Dendritic cell treated with granulocyte-macrophage colony-stimulating factor and Interleukin-4, amounts not matched to agents 40 ng/mL and 50 ng/mL, for 4 days (primary cell): ENCODE data around the gene NRDE2.
"Not testable (repeated sequence)": the region's sequence is repeated elsewhere in the genome, so short reads cannot be mapped to it uniquely, and the experiment has no call there.

Experiments
- H3K27ac Mint-ChIP-seq: one replicate; pipeline ENCODE4 v1.8.0; 2022; ENCODE audit warnings: mild to moderate bottlenecking, mixed read lengths
- H3K27me3 Mint-ChIP-seq: one replicate; pipeline ENCODE4 v1.8.0; 2022; ENCODE audit warnings: mild to moderate bottlenecking, mixed read lengths
- H3K36me3 Mint-ChIP-seq: one replicate; pipeline ENCODE4 v1.8.0; 2022; ENCODE audit warnings: low read depth, mixed read lengths
- H3K4me1 Mint-ChIP-seq: one replicate; pipeline ENCODE4 v1.8.0; 2022; ENCODE audit warnings: low read depth, mixed read lengths
- H3K4me3 Mint-ChIP-seq: one replicate; pipeline ENCODE4 v1.8.0; 2022; ENCODE audit warnings: mild to moderate bottlenecking, moderate library complexity, mixed read lengths
- H3K9me3 Mint-ChIP-seq: one replicate; pipeline ENCODE4 v1.8.0; 2022; ENCODE audit warnings: mixed read lengths
- intact Hi-C: fragments of 100-400 bp; cut with micrococcal nuclease; formaldehyde crosslinking; loops from one replicate; pipeline ENCODE4 v1.15.0; 2022

The NRDE2 gene

DNA sequence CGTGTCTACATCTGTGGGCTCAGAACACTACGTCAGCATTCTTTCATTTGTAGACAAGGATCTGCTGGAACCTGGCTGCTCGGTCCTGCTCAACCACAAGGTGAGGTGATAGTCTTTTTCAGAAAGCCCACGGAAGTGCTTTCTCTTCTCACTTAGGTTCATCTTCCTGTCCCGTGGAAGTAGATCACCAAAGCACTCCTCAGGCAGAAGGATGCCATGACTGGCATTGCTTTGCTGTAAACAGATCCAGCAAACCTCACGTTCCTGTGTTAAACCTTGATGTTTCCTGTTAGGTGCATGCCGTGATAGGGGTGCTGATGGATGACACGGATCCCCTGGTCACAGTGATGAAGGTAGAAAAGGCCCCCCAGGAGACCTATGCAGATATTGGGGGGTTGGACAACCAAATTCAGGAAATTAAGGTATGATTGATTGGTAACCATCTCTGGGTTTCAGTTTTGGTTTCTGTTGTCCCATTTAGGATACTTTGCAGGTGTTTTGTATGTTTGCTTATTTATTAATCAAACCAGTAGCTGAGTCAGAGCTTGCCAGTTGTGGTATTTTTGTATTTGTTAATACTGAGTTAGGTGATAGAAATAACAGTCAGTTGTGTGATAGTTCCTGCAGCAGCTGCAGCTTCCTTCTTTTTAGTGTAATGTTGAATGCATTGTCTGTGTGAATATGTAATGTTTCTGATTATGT lies 67.8 kb downstream of the NRDE2 start:
- Mint-ChIP-seq H3K4me3 (no peak overlapping the region), H3K27me3 (no peaks in the 10 kb centered on the region), H3K9me3 (no peaks in the 10 kb centered on the region), H3K36me3 (peaks cover 92% of the 10 kb centered on the region), H3K4me1 (peaks cover under 1% of the 10 kb centered on the region), H3K27ac (no peak overlapping the region)
- intact Hi-C loops = no loop called here

DNA sequence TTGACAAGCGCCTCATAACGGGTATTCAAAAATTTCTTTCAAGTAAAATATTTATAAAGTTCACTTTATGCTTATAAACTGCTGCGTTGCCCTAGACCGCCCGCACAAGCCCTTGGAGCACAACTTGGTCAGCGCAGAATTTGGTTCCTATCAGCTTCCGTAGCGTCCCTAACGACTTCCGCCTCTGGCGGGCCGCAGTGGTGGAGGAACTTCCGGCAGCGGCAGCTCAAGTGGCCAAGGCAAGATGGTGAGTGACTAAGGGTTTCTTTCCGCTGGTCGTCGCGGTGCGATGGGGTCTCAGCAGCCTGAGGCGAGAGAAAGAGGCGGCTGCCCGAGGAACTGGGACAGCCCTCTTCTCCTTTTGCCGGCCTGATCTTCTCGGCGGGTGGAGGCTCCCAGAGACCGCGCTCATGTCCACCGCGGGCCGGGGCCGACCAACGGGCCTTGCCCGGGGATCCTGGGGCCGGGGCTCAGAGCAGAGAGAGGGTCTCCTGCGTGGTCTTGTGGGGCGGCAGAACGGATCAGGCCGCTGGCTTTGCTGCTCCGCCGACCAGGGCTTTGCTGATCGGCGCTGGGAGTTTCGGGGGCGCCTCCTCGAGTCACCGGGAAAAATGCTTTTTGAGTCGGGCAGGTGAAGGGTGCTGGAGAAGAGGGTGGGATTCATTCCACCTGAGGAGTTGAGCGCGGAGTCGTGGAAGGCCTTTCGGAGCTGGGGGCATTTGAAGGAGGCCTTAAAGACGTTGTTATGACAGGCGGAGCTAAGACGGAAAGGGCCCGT lies 75.2 kb downstream of the NRDE2 start, which contains the start of gene PSMC1:
PSMC1 (plus strand) TSS at position 200 of the 778 bp plus-strand sequence; CDS start at position 245, 45 bp downstream.
- Mint-ChIP-seq H3K27me3 (peaks cover 21% of the 10 kb centered on the region), H3K36me3 (peaks cover 39% of the 10 kb centered on the region), H3K27ac (peak within 1 kb of the TSS; percentile 99), H3K4me1 (peaks cover 24% of the 10 kb centered on the region), H3K4me3 (peak within 1 kb of the TSS; percentile 99), H3K9me3 (no peaks in the 10 kb centered on the region)
- intact Hi-C loops = no loop called here

DNA sequence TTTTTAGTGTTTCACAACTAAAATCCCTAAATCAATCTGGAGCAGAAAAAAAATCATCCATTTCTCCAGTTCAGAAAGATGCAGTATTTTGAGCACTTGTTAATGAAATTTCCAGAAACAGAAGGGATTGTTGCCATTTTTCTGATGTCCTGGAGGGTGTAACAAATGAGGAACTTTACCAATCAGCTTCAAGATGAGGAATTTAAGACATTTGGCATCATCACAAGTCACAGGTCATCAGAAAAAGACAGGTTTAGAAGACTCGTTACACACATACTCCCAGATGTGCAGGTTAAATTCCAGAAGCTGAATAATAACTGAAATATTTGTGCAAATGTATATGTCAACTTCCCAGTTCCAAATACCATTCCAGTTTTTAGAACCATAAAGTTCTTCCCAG lies 75.9 kb downstream of the NRDE2 start:
- Mint-ChIP-seq H3K4me1 (peaks cover 24% of the 10 kb centered on the region), H3K9me3 (no peaks in the 10 kb centered on the region), H3K4me3 (no peak overlapping the region), H3K36me3 (peaks cover 32% of the 10 kb centered on the region), H3K27me3 (peaks cover 24% of the 10 kb centered on the region), H3K27ac (peak overlapping the region; percentile 99)
- intact Hi-C loops = no loop called here

DNA sequence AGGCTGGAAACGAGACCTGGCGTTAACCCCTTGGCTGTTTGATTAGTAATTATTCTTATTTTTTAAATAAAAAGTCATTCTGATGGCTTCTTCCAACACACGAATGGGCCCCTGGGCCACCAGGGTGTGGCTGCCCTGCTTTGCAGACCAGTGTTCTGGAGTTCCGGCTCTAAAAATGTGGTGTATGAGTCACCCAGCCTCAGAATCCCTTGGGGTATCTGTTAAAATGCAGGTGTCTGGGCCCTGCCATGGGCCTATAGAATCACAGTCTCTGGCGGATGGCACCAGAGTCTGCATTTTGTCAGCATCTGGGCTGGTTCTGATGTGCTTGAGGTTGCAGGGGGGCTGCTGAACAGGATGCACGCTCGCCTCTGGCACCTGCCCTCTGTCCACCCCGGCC lies 77.9 kb downstream of the NRDE2 start:
- Mint-ChIP-seq H3K27ac (no peak overlapping the region), H3K4me3 (no peak overlapping the region), H3K9me3 (no peaks in the 10 kb centered on the region), H3K27me3 (peaks cover 31% of the 10 kb centered on the region), H3K4me1 (peaks cover 22% of the 10 kb centered on the region), H3K36me3 (peaks cover 19% of the 10 kb centered on the region)
- intact Hi-C loops = no loop called here

DNA sequence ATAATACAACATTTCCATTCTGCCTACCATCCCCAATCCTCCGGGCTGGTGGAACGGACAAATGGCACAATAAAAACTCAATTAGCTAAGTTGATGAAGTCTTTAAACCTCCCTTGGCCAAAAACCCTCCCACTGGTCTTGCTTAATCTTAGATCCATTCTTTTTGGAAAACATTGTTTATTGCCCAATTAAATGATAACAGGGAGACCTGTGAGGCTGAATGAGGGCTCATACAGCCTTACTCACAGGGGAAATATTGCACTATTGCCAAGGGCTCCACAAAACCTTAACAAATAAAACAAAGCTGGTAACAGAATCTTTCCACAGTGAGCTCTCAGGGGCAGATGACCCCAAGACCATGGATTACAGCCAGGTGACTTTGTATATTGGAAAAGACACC lies 83.1 kb downstream of the NRDE2 start:
- intact Hi-C loops = no loop called here
- Mint-ChIP-seq H3K4me3 (no peak overlapping the region), H3K36me3 (no peaks in the 10 kb centered on the region), H3K27ac (no peak overlapping the region), H3K4me1 (no peaks in the 10 kb centered on the region), H3K9me3 (peaks cover 7% of the 10 kb centered on the region), H3K27me3 (peaks cover 26% of the 10 kb centered on the region)

DNA sequence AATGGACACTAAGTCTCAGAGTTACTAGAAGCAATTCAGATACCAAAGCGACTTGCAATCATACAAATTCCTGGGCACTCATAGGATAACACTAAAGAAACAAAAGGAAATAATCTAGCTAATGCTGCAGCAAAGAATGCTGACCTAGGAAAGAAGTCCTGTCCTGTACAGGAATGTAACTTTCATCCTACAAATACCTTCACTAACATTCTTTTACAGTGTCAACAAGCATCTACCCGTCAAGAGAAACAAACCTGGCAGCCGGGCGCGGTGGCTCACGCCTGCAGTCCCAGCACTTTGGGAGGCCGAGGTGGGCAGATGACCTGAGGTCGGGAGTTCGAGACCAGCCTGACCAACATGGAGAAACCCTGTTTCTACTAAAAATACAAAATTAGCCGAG lies 84.3 kb downstream of the NRDE2 start:
- H3K4me3 Mint-ChIP-seq, H3K36me3 Mint-ChIP-seq, H3K9me3 Mint-ChIP-seq, H3K27ac Mint-ChIP-seq, H3K4me1 Mint-ChIP-seq, intact Hi-C loops: not testable (repeated sequence)
- H3K27me3 Mint-ChIP-seq = peaks cover 30% of the 10 kb centered on the region

DNA sequence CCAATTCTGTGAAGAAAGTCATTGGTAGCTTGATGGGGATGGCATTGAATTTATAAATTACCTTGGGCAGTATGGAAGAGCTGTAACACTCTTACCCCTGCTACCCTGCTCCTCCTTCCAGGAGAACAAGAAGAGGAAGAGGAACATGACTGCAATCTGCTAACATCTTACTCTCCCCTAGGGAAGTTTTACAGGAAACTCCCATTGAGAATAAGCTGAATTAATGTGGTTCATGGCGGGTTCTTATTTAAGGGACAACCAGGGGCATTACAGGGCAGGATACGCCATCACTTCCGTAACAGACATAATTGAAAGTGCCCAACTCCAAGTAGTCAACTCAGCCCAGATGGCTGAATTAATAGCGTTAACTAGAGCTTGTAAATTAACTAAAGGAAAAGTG lies 84.8 kb downstream of the NRDE2 start:
- Mint-ChIP-seq H3K4me3 (no peak overlapping the region), H3K36me3 (no peaks in the 10 kb centered on the region), H3K27me3 (peaks cover 27% of the 10 kb centered on the region), H3K27ac (no peak overlapping the region), H3K4me1 (no peaks in the 10 kb centered on the region), H3K9me3 (peaks cover 7% of the 10 kb centered on the region)
- intact Hi-C loops = no loop called here

DNA sequence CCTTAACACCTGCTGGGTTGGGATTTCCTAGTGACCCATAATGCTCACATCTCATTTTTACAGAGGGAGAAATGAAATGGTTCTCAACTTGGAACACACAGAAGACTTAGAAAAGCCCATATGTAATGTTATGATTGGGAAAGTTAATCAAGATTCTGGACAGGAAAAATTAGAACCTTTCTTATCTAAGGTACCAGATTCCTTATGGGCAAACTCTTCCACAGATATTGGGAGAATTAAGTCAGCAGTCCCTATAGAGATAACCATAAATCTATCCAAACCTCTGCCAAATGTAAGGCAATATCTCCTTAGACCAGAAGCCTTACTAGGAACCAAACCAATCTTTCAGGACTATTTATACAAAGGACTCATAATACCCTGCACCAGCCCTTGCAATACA lies 89.3 kb downstream of the NRDE2 start:
- Mint-ChIP-seq H3K27ac (no peak overlapping the region), H3K36me3 (peaks cover 6% of the 10 kb centered on the region), H3K4me1 (no peaks in the 10 kb centered on the region), H3K27me3 (peaks cover 10% of the 10 kb centered on the region), H3K9me3 (peaks cover 38% of the 10 kb centered on the region), H3K4me3 (no peak overlapping the region)
- intact Hi-C loops = no loop called here

DNA sequence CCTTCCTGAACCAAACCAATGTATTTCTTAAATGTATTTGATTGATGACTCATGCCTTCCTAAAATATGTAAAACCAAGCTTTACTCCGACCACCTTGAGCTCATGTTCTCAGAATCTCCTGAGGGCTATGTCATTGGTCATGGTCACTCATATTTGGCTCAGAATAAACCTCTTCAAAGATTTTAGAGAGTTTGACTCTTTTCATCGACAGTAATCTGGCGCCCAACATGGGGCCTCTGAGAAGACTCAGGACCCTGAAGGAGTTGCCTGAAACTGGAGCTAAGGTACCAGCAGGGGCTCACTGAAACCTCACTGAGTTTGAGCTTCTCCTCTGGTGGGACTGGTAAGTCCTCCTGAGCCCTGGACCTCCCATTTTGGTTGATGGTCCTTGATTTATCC lies 92.6 kb downstream of the NRDE2 start:
- no peak overlapping the region for H3K4me3 Mint-ChIP-seq
- intact Hi-C loops = loop anchor here (5.0 kb wide), 1 partner anchor 177 kb away; the partner anchor contains the start of gene KCNK13

DNA sequence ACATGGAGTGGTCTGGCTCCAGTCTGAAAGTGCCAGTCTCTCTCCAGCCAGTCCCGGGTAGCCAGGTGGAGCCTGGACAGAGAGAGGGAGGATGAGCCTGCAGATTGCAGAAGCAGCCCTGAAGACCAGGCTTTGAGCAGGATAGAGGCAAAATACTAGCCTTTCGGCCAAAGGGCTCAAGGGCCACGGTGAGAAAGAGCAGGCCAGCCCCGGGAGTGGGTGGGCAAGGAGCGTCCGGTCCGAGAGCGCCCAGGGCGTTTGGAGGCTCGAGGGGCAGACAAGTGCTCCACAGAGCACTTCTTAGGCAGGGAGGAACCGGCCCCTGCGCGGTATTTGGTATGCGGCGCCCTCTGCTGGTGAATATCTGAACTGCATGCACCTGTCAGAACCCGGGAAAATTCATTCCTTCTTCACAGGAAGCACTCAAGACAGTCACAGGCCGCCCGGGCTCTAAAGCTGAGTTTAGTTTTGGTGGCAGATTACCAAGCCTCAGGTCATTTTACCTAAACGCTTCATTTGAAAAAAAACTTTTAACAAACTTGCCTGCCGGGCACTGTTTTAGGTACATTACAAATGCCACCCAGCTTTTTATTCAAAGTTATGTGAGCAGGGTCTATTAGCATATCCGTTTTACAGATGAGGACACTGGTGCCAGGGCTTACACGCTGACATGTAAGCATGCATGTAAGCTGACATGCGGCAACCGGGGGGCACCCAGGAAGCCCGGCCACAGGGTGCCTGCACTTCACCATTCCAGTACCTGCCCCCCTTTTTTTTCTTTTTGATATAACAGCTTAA lies 96.4 kb downstream of the NRDE2 start:
- H3K27me3 Mint-ChIP-seq = peaks cover 20% of the 10 kb centered on the region
- intact Hi-C loops = loop anchor here (1.0 to 5.0 kb wide), 3 partner anchors 173 to 296 kb away; partner anchors contain the start of gene KCNK13
- peaks cover 6% of the 10 kb centered on the region for H3K4me1 Mint-ChIP-seq
- peaks cover 6% of the 10 kb centered on the region for H3K36me3 Mint-ChIP-seq
- no peak overlapping the region for H3K27ac Mint-ChIP-seq
- no peak overlapping the region for H3K4me3 Mint-ChIP-seq
- peaks cover 36% of the 10 kb centered on the region for H3K9me3 Mint-ChIP-seq

More for the DNA sequence above, 92.6 kb downstream of the NRDE2 start:
- H3K27ac Mint-ChIP-seq = no peak overlapping the region
- H3K36me3 Mint-ChIP-seq = peaks cover 6% of the 10 kb centered on the region
- H3K27me3 Mint-ChIP-seq = peaks cover 24% of the 10 kb centered on the region
- H3K4me1 Mint-ChIP-seq = peaks cover 6% of the 10 kb centered on the region
- H3K9me3 Mint-ChIP-seq = peaks cover 44% of the 10 kb centered on the region

DNA sequence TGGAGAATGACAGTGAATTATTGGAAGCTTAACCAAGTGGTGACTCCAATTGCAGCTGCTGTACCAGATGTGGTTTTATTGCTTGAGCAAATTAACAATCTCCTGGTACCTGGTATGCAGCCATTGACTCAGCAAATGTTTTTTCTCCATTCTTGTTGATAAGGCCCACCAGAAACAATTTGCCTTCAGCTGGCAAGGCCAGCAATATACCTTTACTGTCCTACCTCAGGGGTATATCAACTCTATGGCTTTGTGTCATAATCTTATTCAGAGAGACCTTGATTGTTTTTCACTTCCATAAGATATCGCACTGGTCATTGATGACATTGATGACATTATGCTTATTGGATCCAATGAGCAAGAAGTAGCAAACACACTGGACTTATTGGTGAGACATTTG lies 101.8 kb downstream of the NRDE2 start:
- H3K9me3 Mint-ChIP-seq, H3K36me3 Mint-ChIP-seq, intact Hi-C loops, H3K27ac Mint-ChIP-seq, H3K4me3 Mint-ChIP-seq, H3K4me1 Mint-ChIP-seq: not testable (repeated sequence)
- H3K27me3 Mint-ChIP-seq = peaks cover 15% of the 10 kb centered on the region

DNA sequence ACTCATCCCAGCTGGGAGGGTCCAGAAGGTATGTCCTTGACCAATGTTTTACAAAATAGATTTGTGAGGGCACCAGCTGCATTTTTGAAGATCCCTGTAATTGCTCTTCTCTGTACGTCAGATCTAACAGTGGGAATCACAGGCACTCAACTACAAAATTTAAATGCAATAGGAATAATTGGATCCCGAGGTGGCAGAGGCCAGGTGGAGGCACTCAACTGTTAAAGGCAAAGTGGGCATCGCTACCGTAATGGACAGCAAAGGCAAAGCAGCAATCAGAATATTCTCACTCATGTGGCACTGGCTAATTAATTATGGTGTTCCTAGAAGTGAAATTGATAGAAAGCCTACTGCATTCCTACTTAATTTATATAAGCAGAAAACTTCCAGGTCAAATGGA lies 103.3 kb downstream of the NRDE2 start:
- H3K4me1 Mint-ChIP-seq = no peaks in the 10 kb centered on the region
- H3K27me3 Mint-ChIP-seq = peaks cover 10% of the 10 kb centered on the region
- H3K4me3 Mint-ChIP-seq = no peak overlapping the region
- no peak overlapping the region for H3K27ac Mint-ChIP-seq
- peaks cover 9% of the 10 kb centered on the region for H3K9me3 Mint-ChIP-seq
- H3K36me3 Mint-ChIP-seq = no peaks in the 10 kb centered on the region
- intact Hi-C loops = no loop called here
